ENCODE results near the gene A4GALT. TPM values are rescaled to one million over a fixed set of nuclear protein-coding genes. Genes with fewer than 3 reads are reported as not detected.

Gene A4GALT
- total and polyA plus RNA-seq, 2 of the 13 experiments (the other 11 are each of a cell fraction or from before 2014, with no cell fraction given), result 0.09 to 1.1 TPM

- intact Hi-C loops (cut with micrococcal nuclease; ENCODE audit: unreplicated experiment), result no loop called here
- Histone ChIP-seq H3K79me2 (ENCODE audit: insufficient read depth, low read length) (no peaks in the 10 kb centered on the region), H3K27me3 (ENCODE audit: control insufficient read depth in 1 of 2, insufficient read depth in 2 of 2, low read length in 2 of 2) (peaks cover 6 to 15% of the 10 kb centered on the region in 2 experiments; a peak in 3 of 5 replicates), H3K36me3 (replicated peaks in 1 of 2; ENCODE audit: control insufficient read depth in 1 of 2, insufficient read depth in 2 of 2, low read length in 2 of 2) (no peaks in the 10 kb centered on the region), H3K4me2 (ENCODE audit: low read depth, low read length) (no peak overlapping the region), H3K9ac (ENCODE audit: insufficient read depth, low read depth, low read length) (no peak overlapping the region), H3K27ac (ENCODE audit: extremely low read length, insufficient read depth, low read length) (no peak overlapping the region), H3K9me3 (ENCODE audit: low read length) (no peaks in the 10 kb centered on the region), H4K20me1 (ENCODE audit: insufficient read depth, low read length) (no peaks in the 10 kb centered on the region), H3K4me1 (ENCODE audit: insufficient read depth, low read length) (peaks cover 24% of the 10 kb centered on the region), H3K4me3 (replicated peaks in 1 of 3; ENCODE audit: insufficient read depth in 1 of 3, low read depth in 2 of 3, low read length in 3 of 3) (no peak overlapping the region), H2AFZ (ENCODE audit: low read length) (no peak overlapping the region)
- ChIA-PET POLR2A (no interaction called here), CTCF (ENCODE audit: low intra/inter-chr PET ratio, low total read pairs) (no interaction called here)
- in situ Hi-C loops (cut with HindIII; ENCODE audit: extremely low pct_ligation_motif_present, low pct_unique_long_range_greater_than_20kb), result no loop called here
- no peak for ATAC-seq
- DNase-seq (ENCODE audit: low spot score), result no peak
- FAIRE-seq, result no peak
- no TSS peak for BruUV-seq (replicated peaks)
- TF ChIP-seq ZNF629 (CRISPR knock-in tag; conservative IDR thresholded peaks at IDR 0.05), result peak; percentile 65
- TF ChIP-seq ZBTB14 (CRISPR knock-in tag; IDR thresholded peaks at IDR 0.05), result no peak
- TF ChIP-seq ZNF331 (CRISPR knock-in tag; IDR thresholded peaks at IDR 0.05), result no peak
- no peak for TF ChIP-seq RFXAP (CRISPR knock-in tag; IDR thresholded peaks at IDR 0.05; ENCODE audit: borderline replicate concordance)
- TF ChIP-seq ONECUT2 (CRISPR knock-in tag; IDR thresholded peaks at IDR 0.05), result no peak
- no peak for TF ChIP-seq DR1 (CRISPR knock-in tag; IDR thresholded peaks at IDR 0.05)
- 44% methylated on average over 2 of the region's 8 CpGs for WGBS (ENCODE audit: low lambda C conversion rate)
These were observed 20.3 kb downstream of the A4GALT start for GRCh38 chr22:42700355-42700754.

- Histone ChIP-seq H4K20me1 (ENCODE audit: insufficient read depth, low read length) (no peaks in the 10 kb centered on the region), H3K79me2 (ENCODE audit: insufficient read depth, low read length) (no peaks in the 10 kb centered on the region), H3K9ac (ENCODE audit: insufficient read depth, low read depth, low read length) (no peak overlapping the region), H3K27me3 (ENCODE audit: control insufficient read depth in 1 of 2, insufficient read depth in 2 of 2, low read length in 2 of 2) (peaks cover 6 to 15% of the 10 kb centered on the region in 2 experiments; a peak in 3 of 5 replicates), H2AFZ (ENCODE audit: low read length) (no peak overlapping the region), H3K9me3 (ENCODE audit: low read length) (no peaks in the 10 kb centered on the region), H3K4me1 (ENCODE audit: insufficient read depth, low read length) (peaks cover 24% of the 10 kb centered on the region), H3K4me2 (ENCODE audit: low read depth, low read length) (no peak overlapping the region), H3K4me3 (replicated peaks in 1 of 3; ENCODE audit: insufficient read depth in 1 of 3, low read depth in 2 of 3, low read length in 3 of 3) (no peak overlapping the region), H3K27ac (ENCODE audit: extremely low read length, insufficient read depth, low read length) (no peak overlapping the region), H3K36me3 (replicated peaks in 1 of 2; ENCODE audit: control insufficient read depth in 1 of 2, insufficient read depth in 2 of 2, low read length in 2 of 2) (no peaks in the 10 kb centered on the region)
- BruUV-seq (replicated peaks), result no TSS peak
- WGBS (ENCODE audit: low lambda C conversion rate), result 69% methylated on average over 12 of the region's 12 CpGs
- no peak for FAIRE-seq
- no peak for ATAC-seq
- DNase-seq (ENCODE audit: low spot score), result no peak
- in situ Hi-C loops (cut with HindIII; ENCODE audit: extremely low pct_ligation_motif_present, low pct_unique_long_range_greater_than_20kb) (no loop called here), intact Hi-C loops (cut with micrococcal nuclease; ENCODE audit: unreplicated experiment) (no loop called here)
- TF ChIP-seq ZNF451 (CRISPR knock-in tag; IDR thresholded peaks at IDR 0.05) (no peak), ZSCAN12 (CRISPR knock-in tag; IDR thresholded peaks at IDR 0.05) (no peak), NAIF1 (CRISPR knock-in tag; IDR thresholded peaks at IDR 0.05; ENCODE audit: borderline replicate concordance) (no peak), ZNF556 (CRISPR knock-in tag; IDR thresholded peaks at IDR 0.05; ENCODE audit: borderline replicate concordance) (no peak), MYNN (CRISPR knock-in tag; IDR thresholded peaks at IDR 0.05; ENCODE audit: low read depth) (no peak), PAX8 (CRISPR knock-in tag; IDR thresholded peaks at IDR 0.05; ENCODE audit: borderline replicate concordance) (no peak), KAT7 (CRISPR knock-in tag; IDR thresholded peaks at IDR 0.05; ENCODE audit: borderline replicate concordance) (no peak), SSRP1 (CRISPR knock-in tag; IDR thresholded peaks at IDR 0.05) (no peak), ZNF746 (CRISPR knock-in tag; IDR thresholded peaks at IDR 0.05) (no peak), GTF3A (CRISPR knock-in tag; conservative IDR thresholded peaks at IDR 0.05) (no peak), TBP (CRISPR knock-in tag; IDR thresholded peaks at IDR 0.05) (no peak), ZZZ3 (CRISPR knock-in tag; IDR thresholded peaks at IDR 0.05; ENCODE audit: borderline replicate concordance) (no peak)
- ChIA-PET CTCF (ENCODE audit: low intra/inter-chr PET ratio, low total read pairs) (no interaction called here), POLR2A (interaction anchor here (1.4 to 1.6 kb wide), 2 partner anchors 84 to 101 kb away, joined by 3 read pairs; no protein-coding TSS in a partner anchor)
These were observed 20.7 kb downstream of the A4GALT start for GRCh38 chr22:42699976-42700352.

All from HepG2 (cell line).